ENCODE measurements around the gene CEP70.

Gene CEP70

GRCh38 chr3:138445654-138446053 lies 148.4 kb downstream of the CEP70 start:
- Histone ChIP-seq H3K9me3 (ENCODE audit: insufficient read depth, low read depth, low read length) (no peaks in the 10 kb centered on the region), H3K4me1 (ENCODE audit: insufficient read depth, low read length) (peaks cover 5% of the 10 kb centered on the region), H3K4me3 (ENCODE audit: low read length) (no peak overlapping the region), H3K27ac (ENCODE audit: low read length) (no peak overlapping the region), H3K9ac (ENCODE audit: low read depth, low read length) (no peak overlapping the region), H3K27me3 (ENCODE audit: insufficient read depth, low read length) (no peaks in the 10 kb centered on the region), H3K36me3 (ENCODE audit: insufficient read depth, low read depth, low read length) (no peaks in the 10 kb centered on the region)

- Histone ChIP-seq H3K36me3 (ENCODE audit: insufficient read depth, low read depth, low read length) (no peaks in the 10 kb centered on the region), H3K27ac (ENCODE audit: low read length) (no peak overlapping the region), H3K9ac (ENCODE audit: low read depth, low read length) (no peak overlapping the region), H3K4me1 (ENCODE audit: insufficient read depth, low read length) (peaks cover 5% of the 10 kb centered on the region), H3K4me3 (ENCODE audit: low read length) (no peak overlapping the region), H3K9me3 (ENCODE audit: insufficient read depth, low read depth, low read length) (no peaks in the 10 kb centered on the region), H3K27me3 (ENCODE audit: insufficient read depth, low read length) (no peaks in the 10 kb centered on the region)
These were observed 148.8 kb downstream of the CEP70 start for GRCh38 chr3:138445236-138445635.
